ENCODE data around the gene UBA7. TPM values are rescaled to one million over a fixed set of nuclear protein-coding genes. Genes with fewer than 3 reads are reported as not detected.

The UBA7 gene
- total and polyA plus RNA-seq, 4 donors = 53.0 to 112 (median 75.9) TPM

- H3K36me3 ChIP-seq (ENCODE audit: control insufficient read depth in 4 of 4, insufficient read depth in 4 of 4, low read length in 4 of 4) = no peaks in the 10 kb centered on the region
- H3K4me3 ChIP-seq = no peak overlapping the region
- 86 to 88% methylated on average over 4 of the region's 4 CpGs for WGBS, 2 donors
- no peak for ATAC-seq (ENCODE audit: insufficient read depth, low FRiP score)
- no peak for DNase-seq
- no peaks in the 10 kb centered on the region for H3K27me3 ChIP-seq (ENCODE audit: control insufficient read depth in 3 of 3, insufficient read depth in 3 of 3, low read length in 2 of 3)
- H3K9ac ChIP-seq (ENCODE audit: insufficient read depth in 1 of 2, low read length in 2 of 2) = no peak overlapping the region
- H3K9me3 ChIP-seq (ENCODE audit: control insufficient read depth in 4 of 4, insufficient read depth in 3 of 4, low read length in 3 of 4) = no peaks in the 10 kb centered on the region
- no peak overlapping the region for H3K27ac ChIP-seq (ENCODE audit: low read depth in 1 of 2, low read length in 1 of 2)
- H3K4me1 ChIP-seq (ENCODE audit: control insufficient read depth in 5 of 5, insufficient read depth in 5 of 5, low read length in 5 of 5) = no peaks in the 10 kb centered on the region
- TF ChIP-seq CTCF (IDR thresholded peaks at IDR 0.05; ENCODE audit: control extremely low read depth, extremely low read depth) = no peak
Measured at GRCh38 chr3:49794431-49794830, 19.3 kb downstream of the UBA7 start.

GRCh38 chr3:49793486-49794085 is 20.2 kb downstream of the UBA7 start:
- Histone ChIP-seq H3K27ac (ENCODE audit: low read depth in 1 of 2, low read length in 1 of 2) (no peak overlapping the region), H3K36me3 (ENCODE audit: control insufficient read depth in 4 of 4, insufficient read depth in 4 of 4, low read length in 4 of 4) (no peaks in the 10 kb centered on the region), H3K27me3 (ENCODE audit: control insufficient read depth in 3 of 3, insufficient read depth in 3 of 3, low read length in 2 of 3) (no peaks in the 10 kb centered on the region), H3K4me3 (no peak overlapping the region), H3K9ac (ENCODE audit: insufficient read depth in 1 of 2, low read length in 2 of 2) (no peak overlapping the region), H3K4me1 (ENCODE audit: control insufficient read depth in 5 of 5, insufficient read depth in 5 of 5, low read length in 5 of 5) (no peaks in the 10 kb centered on the region), H3K9me3 (ENCODE audit: control insufficient read depth in 4 of 4, insufficient read depth in 3 of 4, low read length in 3 of 4) (no peaks in the 10 kb centered on the region)
- TF ChIP-seq CTCF (IDR thresholded peaks at IDR 0.05; ENCODE audit: control extremely low read depth, extremely low read depth) = no peak
- DNase-seq (no peak), ATAC-seq (ENCODE audit: insufficient read depth, low FRiP score) (no peak)
- 93 to 95% methylated on average over 13 of the region's 13 CpGs for WGBS, 2 donors

- Histone ChIP-seq H3K4me3 (no peak overlapping the region), H3K4me1 (ENCODE audit: control insufficient read depth in 5 of 5, insufficient read depth in 5 of 5, low read length in 5 of 5) (no peaks in the 10 kb centered on the region), H3K36me3 (ENCODE audit: control insufficient read depth in 4 of 4, insufficient read depth in 4 of 4, low read length in 4 of 4) (no peaks in the 10 kb centered on the region), H3K9ac (ENCODE audit: insufficient read depth in 1 of 2, low read length in 2 of 2) (no peak overlapping the region), H3K27ac (ENCODE audit: low read depth in 1 of 2, low read length in 1 of 2) (no peak overlapping the region), H3K9me3 (ENCODE audit: control insufficient read depth in 4 of 4, insufficient read depth in 3 of 4, low read length in 3 of 4) (no peaks in the 10 kb centered on the region), H3K27me3 (ENCODE audit: control insufficient read depth in 3 of 3, insufficient read depth in 3 of 3, low read length in 2 of 3) (no peaks in the 10 kb centered on the region)
- TF ChIP-seq CTCF (IDR thresholded peaks at IDR 0.05; ENCODE audit: control extremely low read depth, extremely low read depth) = no peak
- WGBS, 2 donors = 93 to 97% methylated on average over 10 of the region's 10 CpGs
- no peak for DNase-seq
- ATAC-seq (ENCODE audit: insufficient read depth, low FRiP score) = no peak
Measured at GRCh38 chr3:49792371-49793150, 21.2 kb downstream of the UBA7 start.

All from lung (tissue), 12 donors.